HL-60/S4 treated with retinoic acid at 250 ng/mL for 4 days and 3 days (cell line): ENCODE results near the gene ULK3.

Experiments
- in situ Hi-C: fragments of 300-500 bp; cut with MboI; formaldehyde crosslinking; loops from 2 replicates; pipeline ENCODE4 v1.7.0; 2022; ENCODE audit warnings: low sequenced_read_pairs

Gene ULK3

DNA sequence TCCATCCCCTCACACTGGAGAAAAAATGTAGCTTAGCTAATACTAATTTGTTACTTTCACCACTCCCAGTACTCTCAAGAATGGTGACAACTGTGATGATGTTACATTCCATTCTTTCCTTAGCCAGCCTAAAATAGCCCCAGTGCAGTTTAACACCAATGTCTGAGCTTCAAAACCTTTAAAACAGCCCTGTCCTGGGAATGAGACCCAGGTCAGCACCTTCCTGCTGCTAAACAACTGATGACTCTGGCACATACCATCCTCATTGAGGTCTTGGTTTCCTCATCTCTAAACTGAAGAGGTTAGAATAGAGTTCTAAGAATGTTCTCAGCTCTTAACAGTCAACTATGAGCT, 26.4 kb upstream of the ULK3 start:
- in situ Hi-C loops, result no loop called here

DNA sequence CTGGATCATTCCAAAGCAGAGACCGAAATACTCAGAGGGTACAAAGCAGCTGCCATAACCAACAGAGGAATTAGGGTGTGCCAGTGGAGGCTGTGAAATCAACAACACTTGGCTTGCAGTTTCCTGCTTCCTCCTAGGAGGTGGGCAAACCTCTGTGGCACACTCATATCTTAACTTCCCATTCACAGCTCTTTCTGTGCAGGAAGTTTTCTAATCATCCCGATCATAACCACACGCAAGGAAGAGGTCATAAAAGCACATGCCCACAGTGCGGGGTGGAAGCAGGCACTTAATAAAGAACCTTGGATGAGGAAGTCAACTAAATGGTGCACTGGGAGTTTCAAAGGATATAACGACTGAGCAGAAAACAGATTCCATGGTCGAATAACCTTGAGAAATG, 25.1 kb upstream of the ULK3 start:
- in situ Hi-C loops, result no loop called here

DNA sequence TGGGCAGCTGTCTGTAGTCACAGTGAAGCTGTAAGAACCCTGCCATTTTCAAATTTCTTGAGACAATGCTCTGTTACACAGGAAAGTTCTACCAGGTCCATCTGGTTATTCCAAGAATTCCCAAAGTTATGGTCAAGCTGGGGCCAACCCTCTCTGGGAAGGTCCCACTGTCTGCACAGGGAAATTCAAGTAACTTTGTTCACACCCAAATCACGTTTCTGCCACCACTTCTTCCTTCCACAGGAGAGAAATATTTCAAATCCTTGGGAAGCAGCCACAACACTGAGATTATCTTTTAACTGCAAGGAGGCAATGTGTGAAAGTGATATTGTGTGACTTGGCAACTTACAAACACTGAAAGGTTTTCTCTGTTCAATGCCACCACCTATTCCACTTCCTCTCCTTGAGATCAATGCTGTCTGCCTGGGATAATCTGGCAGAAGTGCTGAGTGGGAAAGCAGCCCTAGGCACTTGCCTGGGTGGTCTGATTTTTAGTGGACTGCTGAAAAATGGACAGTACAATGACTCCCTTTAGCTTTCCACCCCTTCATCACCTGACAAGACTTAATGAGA, 24.6 kb upstream of the ULK3 start:
- in situ Hi-C loops, result no loop called here

DNA sequence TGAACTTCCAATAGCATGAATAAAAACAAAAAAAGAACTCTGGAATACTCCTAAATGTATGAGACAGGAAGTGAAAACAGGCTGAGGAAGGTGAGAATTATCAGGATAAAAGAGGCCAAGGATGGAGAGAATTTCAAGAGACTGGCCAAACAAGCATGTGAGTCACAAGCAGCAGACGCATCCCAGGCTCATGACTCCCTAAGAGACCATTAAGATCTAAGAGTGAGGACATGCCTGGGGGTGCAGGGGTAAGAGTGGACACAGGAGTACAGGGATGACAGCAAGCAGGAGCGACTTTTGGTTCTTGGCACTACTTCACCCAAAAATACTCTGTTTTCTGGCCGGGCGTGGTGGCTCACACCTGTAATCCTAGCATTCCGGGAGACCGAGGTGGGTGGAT, 23.1 kb upstream of the ULK3 start:
- in situ Hi-C loops, result no loop called here

DNA sequence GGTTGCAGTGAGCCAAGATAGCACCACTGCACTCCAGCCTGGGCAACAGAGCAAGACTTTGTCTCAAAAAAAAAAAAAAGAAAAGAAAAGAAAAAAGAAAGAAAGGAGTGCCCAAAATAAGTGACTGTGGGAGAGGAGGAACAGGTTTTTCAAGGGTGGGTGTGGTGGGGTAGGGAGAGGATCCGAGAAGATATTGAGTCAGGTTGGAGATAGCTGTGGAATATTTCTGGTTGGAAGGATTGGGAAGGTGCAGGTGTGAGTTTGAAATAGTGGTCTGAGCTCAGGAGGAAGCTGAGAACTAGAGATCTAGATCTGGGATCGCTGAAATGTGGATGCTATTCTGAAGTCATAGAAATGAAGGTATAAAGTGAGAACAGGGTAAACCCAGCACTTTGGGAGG, 22.4 kb upstream of the ULK3 start:
- in situ Hi-C loops, result no loop called here

DNA sequence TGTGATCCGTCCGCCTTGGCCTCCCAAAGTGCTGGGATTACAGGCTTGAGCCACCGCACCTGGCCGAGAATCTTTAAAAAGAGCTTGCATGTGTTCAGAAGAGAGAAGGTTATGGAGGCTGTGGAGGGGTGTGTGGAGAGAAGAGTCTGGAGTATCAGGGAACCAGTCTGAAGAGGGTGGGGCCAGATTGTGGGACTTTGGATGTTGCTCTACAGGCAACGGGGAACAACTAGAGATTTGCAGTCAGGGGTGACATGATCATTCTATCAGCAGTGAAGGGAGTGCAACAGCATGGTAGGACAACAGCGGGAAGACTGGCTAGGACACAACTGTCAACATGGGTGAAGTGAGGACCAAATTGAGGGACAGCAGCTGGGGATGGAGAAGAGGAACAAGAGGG, 21.3 kb upstream of the ULK3 start:
- in situ Hi-C loops, result no loop called here

DNA sequence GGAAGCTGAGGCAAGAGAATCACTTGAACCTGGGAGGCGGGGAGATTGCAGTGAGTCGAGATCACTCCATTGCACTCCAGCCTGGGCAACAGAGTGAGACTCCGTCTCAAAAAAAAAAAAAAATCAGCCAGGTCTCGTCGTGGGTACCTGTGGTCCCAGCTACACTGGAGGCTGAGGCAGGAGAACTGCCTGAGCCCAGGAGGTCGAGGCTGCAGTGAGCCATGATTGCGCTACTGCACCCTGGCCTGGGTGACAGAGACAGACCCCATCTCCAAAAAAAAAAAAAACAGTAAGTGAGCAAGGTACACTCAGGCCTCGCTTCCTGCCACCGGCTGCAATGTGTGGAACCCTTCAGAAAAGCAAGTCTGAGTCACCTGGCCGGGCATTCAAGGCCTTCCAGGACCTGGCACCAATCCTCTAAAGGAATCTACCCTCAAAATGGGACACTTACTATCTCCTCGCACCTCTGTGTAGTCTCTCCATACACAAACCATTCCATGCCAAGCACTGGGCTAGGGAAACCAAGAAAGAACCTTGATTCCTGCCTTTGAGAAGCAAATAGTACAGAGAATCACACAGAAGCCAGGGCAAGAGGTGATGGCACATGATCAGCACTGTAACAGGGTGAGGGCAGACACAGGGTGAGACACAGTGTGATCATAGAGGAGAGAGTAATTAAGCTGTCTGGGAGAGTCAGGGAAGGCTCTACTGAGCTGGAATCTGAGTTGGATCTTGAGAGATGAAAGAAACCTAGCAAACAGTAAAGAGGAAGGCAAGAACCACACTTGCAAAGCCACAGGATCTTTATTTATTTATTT, 20.5 kb upstream of the ULK3 start:
- in situ Hi-C loops, result no loop called here

DNA sequence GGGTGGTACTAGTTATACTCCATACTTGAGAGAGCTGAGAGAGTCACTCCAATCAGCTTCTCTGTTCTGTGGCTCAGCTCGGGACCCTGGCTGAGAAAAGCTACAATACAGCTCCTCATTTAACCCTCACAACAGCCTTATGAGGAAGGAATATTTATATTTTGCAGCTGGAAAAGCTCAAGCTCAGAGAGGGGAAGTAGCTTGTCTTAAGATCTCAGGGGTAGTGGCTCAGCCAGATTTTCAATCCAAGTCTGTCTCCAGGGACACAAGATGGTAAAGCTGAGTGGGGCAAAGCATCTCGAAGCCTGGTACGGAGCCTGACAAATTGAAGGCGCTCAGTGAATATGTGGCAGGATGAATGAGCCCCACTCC, 15.4 kb upstream of the ULK3 start:
- in situ Hi-C loops, result no loop called here

DNA sequence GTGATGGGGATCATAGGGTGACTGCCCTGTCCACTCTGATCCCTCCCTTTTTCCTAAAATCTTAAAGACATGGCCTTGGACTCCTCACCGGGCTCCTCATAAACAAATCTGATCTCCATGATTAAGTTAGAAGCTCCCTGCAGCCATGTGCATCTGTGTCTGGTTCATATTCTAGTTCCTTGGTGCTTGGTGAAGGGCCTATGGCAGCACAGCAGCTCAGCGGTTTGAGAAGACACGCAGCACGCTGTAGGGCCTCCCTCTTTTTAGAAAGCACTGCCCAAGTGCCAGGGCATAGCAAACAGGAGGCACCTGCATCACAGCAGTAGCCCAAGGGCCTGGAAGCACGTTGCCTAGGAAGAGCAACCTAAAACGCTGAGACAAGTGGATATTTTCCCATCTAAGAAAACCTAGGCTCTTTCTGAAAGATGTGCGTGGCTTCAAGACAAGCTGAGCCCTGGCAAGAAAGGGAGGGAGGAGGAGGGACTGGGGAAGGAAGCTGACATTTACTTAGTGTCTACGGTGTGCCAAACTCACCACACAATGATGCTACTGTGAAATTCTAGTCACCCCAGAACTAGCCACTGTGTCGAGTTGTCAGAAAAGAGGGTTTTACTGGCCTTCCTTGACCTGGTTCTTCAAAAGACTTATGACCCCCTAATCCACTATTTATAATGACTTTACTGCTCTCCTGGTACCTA, 14.9 kb upstream of the ULK3 start:
- in situ Hi-C loops, result no loop called here

DNA sequence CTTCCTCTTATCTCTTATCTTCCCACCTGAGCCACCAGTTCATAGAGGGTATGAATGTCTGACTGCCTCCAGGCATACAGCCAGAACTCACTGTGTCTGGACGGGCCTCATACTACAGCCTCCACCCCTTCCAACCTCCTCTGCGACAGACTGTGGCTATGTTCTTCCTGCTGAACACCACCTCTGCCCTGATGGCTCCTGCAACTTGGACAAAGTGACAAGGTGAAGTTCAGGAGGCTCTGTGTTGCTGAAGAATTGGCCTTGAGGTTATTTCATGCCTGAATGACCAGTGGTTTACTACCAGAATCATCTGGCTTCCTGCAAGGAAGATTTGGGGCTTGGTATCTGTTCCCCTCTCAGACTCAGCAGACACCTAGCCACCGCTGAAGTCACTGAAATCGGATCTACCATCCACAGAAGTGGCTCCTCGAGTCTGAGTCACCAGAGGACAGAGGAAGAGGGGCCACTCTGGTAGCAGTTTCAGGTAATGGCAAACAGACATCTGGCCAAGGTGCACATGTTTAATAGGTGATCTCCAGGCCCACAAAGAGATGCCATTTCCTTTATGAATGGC, 14.2 kb upstream of the ULK3 start:
- in situ Hi-C loops, result no loop called here

DNA sequence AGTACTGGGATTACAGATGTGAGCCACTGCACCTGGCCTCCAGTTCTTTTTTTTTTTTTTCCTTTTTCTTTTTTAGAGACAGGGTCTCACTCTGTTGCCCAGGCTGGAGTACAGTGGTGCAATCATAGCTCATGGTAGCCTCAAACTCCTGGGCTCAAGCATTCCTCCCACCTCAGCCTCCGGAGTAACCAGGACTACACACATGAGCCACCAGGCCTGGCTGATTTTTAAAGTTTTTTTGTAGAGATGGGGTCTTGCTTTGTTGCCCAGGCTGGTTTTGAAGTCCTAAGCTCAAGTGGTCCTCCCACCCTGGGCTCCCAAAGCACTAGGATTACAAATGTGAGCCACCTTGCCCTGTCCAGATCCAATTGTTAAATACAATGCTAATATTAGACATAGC, 13.6 kb upstream of the ULK3 start:
- in situ Hi-C loops, result no loop called here

DNA sequence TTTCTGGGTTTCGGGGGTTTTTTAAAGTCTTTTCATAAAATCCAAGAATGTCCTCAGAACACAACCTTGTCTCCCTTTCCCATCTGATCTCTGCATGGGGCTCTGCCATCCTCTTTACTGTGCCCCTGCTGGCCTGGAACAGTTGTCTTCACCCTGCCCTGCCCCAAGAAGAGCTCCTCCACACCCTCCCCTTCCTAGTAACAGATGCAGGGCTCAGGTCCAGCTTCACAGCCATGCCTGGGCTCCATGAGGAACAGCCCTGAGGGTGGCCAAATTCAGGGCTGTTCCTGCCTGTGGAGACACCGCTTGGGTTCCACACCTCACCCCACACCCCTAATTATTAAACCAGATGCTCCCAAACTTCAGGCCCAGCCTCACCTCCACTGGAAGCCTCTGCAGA, 12.9 kb upstream of the ULK3 start:
- in situ Hi-C loops, result no loop called here

DNA sequence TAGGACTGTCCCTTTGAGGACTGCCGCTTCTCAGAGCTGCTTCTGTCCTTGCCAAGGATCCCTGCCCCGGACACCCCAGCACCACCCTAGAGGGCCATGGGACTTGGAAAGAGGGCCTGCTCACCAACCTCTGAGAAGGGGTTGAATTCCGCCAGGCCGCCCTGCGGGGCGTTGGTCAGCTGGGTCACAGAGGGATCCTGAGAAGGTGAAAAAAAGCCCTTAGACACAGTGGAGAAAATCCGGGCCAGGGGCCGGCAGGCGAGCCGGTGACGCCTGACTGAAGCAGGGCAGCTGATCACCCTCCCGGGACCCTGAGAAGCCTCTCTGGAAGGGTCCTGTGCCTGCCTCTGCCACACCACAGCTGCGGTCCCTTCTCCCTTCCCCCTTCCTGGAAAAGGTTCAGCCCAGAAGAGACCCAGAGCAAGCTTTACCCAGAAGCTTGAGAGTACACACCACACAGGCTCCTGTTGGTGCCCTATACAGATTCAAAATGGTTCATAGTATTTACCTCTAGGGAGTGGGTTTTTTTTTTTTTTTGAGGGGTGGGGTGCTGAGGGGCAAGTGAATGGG, 11.6 kb upstream of the ULK3 start:
- in situ Hi-C loops, result no loop called here

DNA sequence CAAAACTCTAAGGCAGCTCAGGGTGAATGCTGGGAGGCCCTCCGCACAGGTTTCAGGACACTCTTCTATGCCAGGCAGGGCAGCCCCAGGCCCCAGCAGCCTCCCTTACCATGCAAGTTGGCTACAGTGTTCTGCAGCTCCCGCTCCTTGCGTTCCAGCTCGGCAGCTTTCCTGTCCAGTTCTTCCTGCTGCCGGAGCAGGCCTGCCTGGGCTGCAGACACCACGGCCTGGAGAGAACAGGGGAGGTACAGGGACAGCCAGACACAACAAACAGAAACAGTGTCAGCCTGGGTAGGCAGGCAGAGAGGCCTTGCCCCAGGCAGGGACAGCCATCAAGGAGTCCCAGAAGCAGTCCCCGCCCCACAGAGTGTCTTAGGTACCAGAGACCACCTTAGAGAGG, 9.0 kb upstream of the ULK3 start:
- in situ Hi-C loops, result no loop called here

DNA sequence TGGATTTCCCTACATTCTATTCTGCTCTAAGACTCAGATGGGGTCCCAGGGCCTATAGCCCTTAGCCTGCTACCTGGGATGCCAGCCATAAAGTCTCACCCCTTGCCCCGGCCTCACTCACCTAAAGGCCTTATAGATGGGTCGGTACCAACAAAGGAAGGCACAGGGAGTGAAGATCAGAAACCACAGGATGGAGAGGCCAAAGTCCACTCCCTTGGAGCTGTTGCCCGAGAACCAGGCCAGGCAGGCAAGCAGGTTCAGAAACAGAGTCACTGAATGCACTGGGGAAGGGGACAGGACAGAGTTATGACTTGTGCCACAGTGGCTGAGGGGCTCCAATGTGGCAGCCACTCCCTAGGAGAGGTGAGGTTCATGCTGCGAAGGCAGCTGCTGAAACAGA, 7.4 kb upstream of the ULK3 start:
- in situ Hi-C loops, result no loop called here

DNA sequence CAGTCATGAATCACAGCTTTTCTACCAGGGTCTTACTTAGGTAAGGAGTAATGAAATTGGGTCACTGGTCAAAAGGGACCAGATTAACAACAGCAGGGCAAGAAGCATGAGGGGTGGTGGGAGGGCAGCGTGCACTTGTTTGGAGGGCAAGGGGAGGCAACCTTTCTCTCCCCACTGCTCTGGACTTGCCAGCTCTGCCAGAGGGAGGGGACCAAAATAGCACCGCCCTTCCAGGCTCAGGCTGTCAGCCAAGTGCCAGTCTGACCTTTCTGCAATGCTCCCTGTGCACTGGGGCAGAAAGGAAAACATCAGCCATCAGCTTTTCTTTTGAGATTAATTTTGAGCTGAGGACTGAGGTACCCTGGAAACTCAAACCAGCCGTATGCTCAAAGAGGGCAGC, 4.5 kb upstream of the ULK3 start:
- in situ Hi-C loops, result no loop called here

DNA sequence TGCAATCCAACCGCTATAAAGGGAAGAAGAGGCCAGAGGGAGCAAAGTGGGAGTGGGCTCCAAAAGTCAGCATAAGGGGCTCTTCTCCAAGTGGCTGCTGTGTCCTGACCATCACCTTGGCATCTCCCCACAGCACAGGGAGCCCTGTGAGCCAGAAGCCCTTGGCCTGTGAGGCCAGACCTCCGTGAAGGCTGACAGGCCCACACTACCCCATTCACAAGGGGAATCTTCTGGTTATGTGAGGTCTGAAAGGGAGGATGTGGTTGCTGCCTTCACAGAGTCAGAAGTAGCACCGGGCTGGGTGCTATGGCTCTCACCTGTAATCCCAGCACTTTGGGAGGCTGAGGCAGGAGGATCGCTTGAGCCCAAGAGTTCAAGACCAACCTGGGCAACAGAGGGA, 2.6 kb upstream of the ULK3 start:
- in situ Hi-C loops, result no loop called here

DNA sequence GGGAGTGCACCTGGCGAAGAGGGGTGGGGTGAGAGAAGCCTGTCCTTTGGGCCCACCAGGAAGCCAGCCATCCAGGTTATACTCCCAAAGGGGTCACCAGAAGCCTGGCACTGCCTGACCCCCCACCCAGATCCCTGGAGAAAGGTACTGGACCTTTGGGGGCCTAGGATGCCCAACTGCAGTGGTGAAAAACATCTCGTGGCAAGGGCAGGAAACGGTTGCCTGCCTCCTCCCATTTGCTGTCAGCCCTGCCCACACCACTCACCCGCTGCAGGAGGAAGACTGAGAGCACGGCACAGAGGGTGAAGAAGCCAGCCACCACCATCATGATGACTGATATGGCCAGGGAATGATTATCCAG, 2.2 kb upstream of the ULK3 start:
- in situ Hi-C loops, result no loop called here

DNA sequence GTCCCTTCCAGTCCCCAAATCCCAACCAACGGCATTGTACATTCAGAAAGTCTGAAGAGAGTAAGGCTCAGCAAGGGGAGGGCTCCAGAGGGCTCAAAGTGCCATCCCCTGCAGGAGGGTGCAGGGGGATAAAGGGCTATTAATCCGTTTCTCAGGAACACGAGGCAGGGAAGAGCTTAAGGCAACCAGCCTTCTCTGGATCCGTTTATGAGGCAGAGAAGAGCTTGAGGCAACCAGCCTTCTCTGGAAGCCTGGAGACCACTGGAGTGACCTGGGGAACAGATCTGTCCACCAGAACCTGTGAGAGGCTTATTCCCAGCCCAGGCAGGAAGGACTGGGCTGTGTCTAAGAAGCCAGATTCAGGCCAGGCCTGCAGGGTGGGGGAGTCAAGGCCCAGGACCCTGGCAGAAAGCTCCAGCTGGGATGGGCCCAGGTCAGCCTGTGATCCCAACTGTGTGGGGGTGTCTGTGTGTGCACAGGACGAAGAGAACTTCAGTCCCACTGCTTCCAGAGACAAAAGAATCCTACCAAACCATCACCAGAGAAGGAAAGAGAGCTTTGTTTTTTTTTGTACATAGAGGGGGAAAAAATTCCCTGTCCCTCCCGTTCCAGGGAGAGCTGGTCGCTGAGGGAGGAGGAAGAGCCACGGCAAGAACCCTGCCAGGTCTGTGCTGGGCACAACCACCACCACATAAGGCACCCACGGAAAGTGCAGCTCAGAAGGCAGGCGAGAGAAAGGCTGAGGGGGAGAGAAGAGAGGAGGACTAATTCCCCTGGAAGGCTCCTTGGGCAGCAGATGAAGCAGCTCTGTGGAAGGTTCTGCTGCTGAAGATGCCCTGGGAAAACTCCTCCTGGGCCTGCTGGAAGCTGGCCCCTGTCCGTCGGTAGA, 1.6 kb upstream of the ULK3 start:
- in situ Hi-C loops, result no loop called here

DNA sequence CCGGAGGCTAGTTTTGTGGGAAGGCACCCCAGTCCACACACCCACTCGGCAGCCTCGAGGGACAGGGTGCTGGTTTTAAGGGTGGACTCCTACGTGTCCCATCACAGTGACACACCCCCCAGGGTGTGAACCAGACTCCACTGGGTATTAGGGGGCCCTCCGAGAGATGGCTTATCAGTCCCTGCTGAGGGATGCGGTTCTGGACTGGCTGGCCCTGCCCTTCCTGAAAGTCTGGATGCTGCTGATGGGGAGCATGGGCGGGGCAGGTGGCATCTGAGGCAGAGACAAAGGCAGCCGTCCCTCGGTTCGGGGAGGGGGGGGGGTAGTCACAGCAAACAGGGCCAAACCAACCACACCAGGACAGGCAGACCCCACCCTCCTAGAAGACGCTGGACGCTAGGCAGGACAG, 939 bp upstream of the ULK3 start:
- in situ Hi-C loops, result no loop called here

DNA sequence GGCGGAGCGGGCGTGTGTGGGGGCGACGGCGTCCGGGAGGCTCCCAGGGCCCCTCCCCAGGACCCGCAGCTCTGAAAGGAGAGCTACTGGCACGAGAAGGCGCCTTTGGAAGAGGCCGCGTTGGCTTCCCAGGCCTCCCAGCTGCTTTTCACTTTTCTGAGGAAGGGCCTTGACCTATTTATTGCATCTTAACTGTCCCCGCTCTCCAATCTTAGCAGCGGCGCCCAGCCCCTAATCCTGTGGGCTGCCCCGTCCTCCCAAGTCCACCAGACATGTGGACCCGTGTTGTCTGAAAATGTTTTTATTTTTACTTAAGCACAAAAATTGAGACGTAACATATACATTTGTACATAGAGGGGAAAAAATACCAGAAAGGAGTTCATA, 481 bp upstream of the ULK3 start:
- in situ Hi-C loops, result no loop called here
